WTC11 (cell line): Measurements from ENCODE around the gene KCNJ4. TPM values are rescaled to one million over a fixed set of nuclear protein-coding genes. Genes with fewer than 3 reads are reported as not detected.

ENCODE experiments used
- ATAC-seq: fragments of 200-7000 bp; cut with Tn5 transposase; 2 replicates; pipeline ENCODE4 v1.10.0; 2021; ENCODE audit warnings: mild to moderate bottlenecking, moderate library complexity
- CTCF ChIA-PET: fragments of 300-600 bp; sonication (Branson Sonifier 250); formaldehyde crosslinking; loops from one replicate; lab custom pipeline; 2021; ENCODE audit warnings: antibody characterized with exemption; lab: Charles Lee
- POLR2A ChIA-PET: fragments of 350-600 bp; sonication (Branson Sonifier 250); formaldehyde crosslinking; loops from one replicate; lab custom pipeline; 2021; ENCODE audit warnings: antibody characterized with exemption; lab: Charles Lee
- DNase-seq: peaks from one replicate; pipeline ENCODE4 v3.0.0; 2021; ENCODE audit warnings: low spot score
- H3K27ac Mint-ChIP-seq: 2 replicates; pipeline ENCODE4 v1.8.0; 2021; ENCODE audit warnings: mixed read lengths
- H3K27me3 Mint-ChIP-seq: 2 replicates; pipeline ENCODE4 v1.8.0; 2021; ENCODE audit warnings: low read depth, mild to moderate bottlenecking, moderate library complexity, mixed read lengths
- H3K36me3 Mint-ChIP-seq: 2 replicates; pipeline ENCODE4 v1.8.0; 2021; ENCODE audit warnings: mixed read lengths
- H3K4me1 Mint-ChIP-seq: 2 replicates; pipeline ENCODE4 v1.8.0; 2022; ENCODE audit warnings: mixed read lengths
- H3K4me3 Mint-ChIP-seq: 2 replicates; pipeline ENCODE4 v1.8.0; 2021; ENCODE audit warnings: mild to moderate bottlenecking, moderate library complexity, mixed read lengths
- H3K9me3 Mint-ChIP-seq: 2 replicates; pipeline ENCODE4 v1.8.0; 2021; ENCODE audit warnings: mixed read lengths
- CBFB ChIP-seq: sonication (generic); formaldehyde crosslinking; IDR thresholded peaks from 2 replicates; pipeline ENCODE4 v1.8.1; 2022; ENCODE audit warnings: mild to moderate bottlenecking, low read depth, missing genetic modification reagents
- GRHL2 ChIP-seq: fragments of 250-450 bp; sonication (Bioruptor Pico); IDR thresholded peaks from 2 replicates; pipeline ENCODE4 v1.8.0; 2022; ENCODE audit warnings: mild to moderate bottlenecking, moderate library complexity; ENCODE audit not compliant: insufficient replicate concordance, severe bottlenecking
- JUN ChIP-seq: sonication (generic); formaldehyde crosslinking; IDR thresholded peaks from 2 replicates; pipeline ENCODE4 v1.8.0; 2023; ENCODE audit warnings: mild to moderate bottlenecking, missing genetic modification reagents
- MYBL2 ChIP-seq: sonication (generic); formaldehyde crosslinking; IDR thresholded peaks from 2 replicates; pipeline ENCODE4 v1.8.1; 2023; ENCODE audit warnings: mild to moderate bottlenecking, moderate library complexity, missing genetic modification reagents
- NFE2L1 ChIP-seq: sonication (generic); formaldehyde crosslinking; IDR thresholded peaks from 2 replicates; pipeline ENCODE4 v1.8.1; 2023; ENCODE audit warnings: missing genetic modification reagents
- NFYB ChIP-seq: sonication (generic); formaldehyde crosslinking; conservative IDR thresholded peaks from 2 replicates; pipeline ENCODE4 v1.8.0; 2022; ENCODE audit warnings: low read depth, missing genetic modification reagents
- OVOL2 ChIP-seq: fragments of 250-450 bp; sonication (Bioruptor Pico); IDR thresholded peaks from 2 replicates; pipeline ENCODE4 v1.9.0; 2021; ENCODE audit warnings: mild to moderate bottlenecking, borderline replicate concordance
- RELA ChIP-seq: sonication (generic); formaldehyde crosslinking; IDR thresholded peaks from 2 replicates; pipeline ENCODE4 v1.8.1; 2022; ENCODE audit warnings: missing genetic modification reagents, mild to moderate bottlenecking, borderline replicate concordance
- RORB ChIP-seq: fragments of 250-450 bp; sonication (Bioruptor Pico); IDR thresholded peaks from 2 replicates; pipeline ENCODE4 v1.9.0; 2021; ENCODE audit warnings: mild to moderate bottlenecking
- SMAD3 ChIP-seq: sonication (generic); formaldehyde crosslinking; IDR thresholded peaks from 2 replicates; pipeline ENCODE4 v1.8.0; 2022; ENCODE audit warnings: missing genetic modification reagents, mild to moderate bottlenecking, borderline replicate concordance
- ZNF219 ChIP-seq: sonication (generic); formaldehyde crosslinking; IDR thresholded peaks from 2 replicates; pipeline ENCODE4 v1.8.0; 2023; ENCODE audit warnings: missing genetic modification reagents, mild to moderate bottlenecking, borderline replicate concordance
- ZNF396 ChIP-seq: fragments of 250-450 bp; sonication (Bioruptor Pico); IDR thresholded peaks from 2 replicates; pipeline ENCODE4 v1.8.0; 2021; ENCODE audit warnings: mild to moderate bottlenecking, moderate library complexity, borderline replicate concordance
- ZNF671 ChIP-seq: fragments of 250-450 bp; sonication (Bioruptor Pico); IDR thresholded peaks from 2 replicates; pipeline ENCODE4 v1.8.0; 2021; ENCODE audit warnings: mild to moderate bottlenecking
- total RNA-seq: library from RNA; stranded (reverse); gene quantifications from 3 replicates; pipeline ENCODE4 v1.2.3, GENCODE V29; 2021
- TF ChIP-seq, protein P1 (sequence below): sonication (generic); formaldehyde crosslinking; IDR thresholded peaks from 2 replicates; pipeline ENCODE4 v1.8.1; 2023; ENCODE audit warnings: mild to moderate bottlenecking, missing genetic modification reagents
- TF ChIP-seq, protein P2 (sequence below): fragments of 250-450 bp; sonication (Bioruptor Pico); IDR thresholded peaks from 2 replicates; pipeline ENCODE4 v1.9.0; 2021; ENCODE audit warnings: mild to moderate bottlenecking
- TF ChIP-seq, protein P3 (sequence below): fragments of 250-450 bp; sonication (Bioruptor Pico); IDR thresholded peaks from 2 replicates; pipeline ENCODE4 v2.1.2; 2022; ENCODE audit warnings: mild to moderate bottlenecking, moderate library complexity
- TF ChIP-seq, protein P4 (sequence below): sonication (generic); formaldehyde crosslinking; IDR thresholded peaks from 2 replicates; pipeline ENCODE4 v1.8.1; 2023; ENCODE audit warnings: mild to moderate bottlenecking, moderate library complexity, missing genetic modification reagents
- TF ChIP-seq, protein P5 (sequence below): sonication (generic); formaldehyde crosslinking; conservative IDR thresholded peaks from 2 replicates; pipeline ENCODE4 v1.8.1; 2022; ENCODE audit warnings: mild to moderate bottlenecking, missing genetic modification reagents
- TF ChIP-seq, protein P6 (sequence below): sonication (generic); formaldehyde crosslinking; IDR thresholded peaks from 2 replicates; pipeline ENCODE4 v1.8.0; 2023; ENCODE audit warnings: missing genetic modification reagents, mild to moderate bottlenecking, borderline replicate concordance
- TF ChIP-seq, protein P7 (sequence below): sonication (generic); formaldehyde crosslinking; IDR thresholded peaks from 2 replicates; pipeline ENCODE4 v1.8.1; 2022; ENCODE audit warnings: mild to moderate bottlenecking, missing genetic modification reagents, moderate library complexity, borderline replicate concordance
- TF ChIP-seq, protein P8 (sequence below): sonication (generic); formaldehyde crosslinking; IDR thresholded peaks from 2 replicates; pipeline ENCODE4 v1.8.1; 2022; ENCODE audit warnings: missing genetic modification reagents, borderline replicate concordance

KCNJ4 gene
- total RNA-seq, 1 experiment from 2014 or later, result 3.1 TPM

DNA sequence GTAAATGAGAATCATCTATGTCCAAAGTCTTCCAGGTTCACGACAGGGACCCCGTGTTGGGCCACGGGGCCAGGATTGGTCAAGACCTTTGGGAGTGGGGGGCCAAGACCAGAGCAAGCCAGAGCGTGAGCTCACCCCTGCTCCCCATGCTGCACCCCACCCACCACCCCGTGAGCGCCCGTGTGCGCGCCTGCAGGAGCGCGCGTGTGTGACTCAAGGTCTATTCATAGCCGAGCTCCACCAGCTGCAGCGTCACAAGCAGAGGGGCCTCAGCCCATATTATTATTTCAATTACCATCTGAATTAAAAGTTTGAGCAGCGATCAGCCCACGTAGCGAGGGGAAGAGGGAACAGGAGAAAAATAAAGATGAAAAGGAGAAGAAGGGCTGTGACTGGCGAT is 5.2 kb downstream of the KCNJ4 start:
- Mint-ChIP-seq H3K27ac (no peak overlapping the region), H3K4me1 (peaks cover 27% of the 10 kb centered on the region), H3K9me3 (no peaks in the 10 kb centered on the region), H3K4me3 (no peak overlapping the region), H3K36me3 (no peaks in the 10 kb centered on the region), H3K27me3 (peaks cover 38% of the 10 kb centered on the region)
- CTCF ChIA-PET, result interaction anchor here (0.8 to 1.0 kb wide), 2 partner anchors 11 to 15 kb away, joined by 3 to 5 read pairs; no protein-coding TSS in a partner anchor
- POLR2A ChIA-PET, result no interaction called here
- DNase-seq, result no peak
- no peak for ATAC-seq
- TF ChIP-seq MYBL2 (no peak), RELA (CRISPR knock-in tag) (no peak), ZNF396 (CRISPR knock-in tag) (no peak)
- TF ChIP-seq, protein P1, sequence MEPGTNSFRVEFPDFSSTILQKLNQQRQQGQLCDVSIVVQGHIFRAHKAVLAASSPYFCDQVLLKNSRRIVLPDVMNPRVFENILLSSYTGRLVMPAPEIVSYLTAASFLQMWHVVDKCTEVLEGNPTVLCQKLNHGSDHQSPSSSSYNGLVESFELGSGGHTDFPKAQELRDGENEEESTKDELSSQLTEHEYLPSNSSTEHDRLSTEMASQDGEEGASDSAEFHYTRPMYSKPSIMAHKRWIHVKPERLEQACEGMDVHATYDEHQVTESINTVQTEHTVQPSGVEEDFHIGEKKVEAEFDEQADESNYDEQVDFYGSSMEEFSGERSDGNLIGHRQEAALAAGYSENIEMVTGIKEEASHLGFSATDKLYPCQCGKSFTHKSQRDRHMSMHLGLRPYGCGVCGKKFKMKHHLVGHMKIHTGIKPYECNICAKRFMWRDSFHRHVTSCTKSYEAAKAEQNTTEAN, result no peak
- TF ChIP-seq, protein P2, sequence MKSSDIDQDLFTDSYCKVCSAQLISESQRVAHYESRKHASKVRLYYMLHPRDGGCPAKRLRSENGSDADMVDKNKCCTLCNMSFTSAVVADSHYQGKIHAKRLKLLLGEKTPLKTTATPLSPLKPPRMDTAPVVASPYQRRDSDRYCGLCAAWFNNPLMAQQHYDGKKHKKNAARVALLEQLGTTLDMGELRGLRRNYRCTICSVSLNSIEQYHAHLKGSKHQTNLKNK, result no peak
- TF ChIP-seq, protein P3, sequence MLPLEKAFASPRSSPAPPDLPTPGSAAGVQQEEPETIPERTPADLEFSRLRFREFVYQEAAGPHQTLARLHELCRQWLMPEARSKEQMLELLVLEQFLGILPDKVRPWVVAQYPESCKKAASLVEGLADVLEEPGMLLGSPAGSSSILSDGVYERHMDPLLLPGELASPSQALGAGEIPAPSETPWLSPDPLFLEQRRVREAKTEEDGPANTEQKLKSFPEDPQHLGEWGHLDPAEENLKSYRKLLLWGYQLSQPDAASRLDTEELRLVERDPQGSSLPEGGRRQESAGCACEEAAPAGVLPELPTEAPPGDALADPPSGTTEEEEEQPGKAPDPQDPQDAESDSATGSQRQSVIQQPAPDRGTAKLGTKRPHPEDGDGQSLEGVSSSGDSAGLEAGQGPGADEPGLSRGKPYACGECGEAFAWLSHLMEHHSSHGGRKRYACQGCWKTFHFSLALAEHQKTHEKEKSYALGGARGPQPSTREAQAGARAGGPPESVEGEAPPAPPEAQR (CRISPR knock-in tag), result no peak
- TF ChIP-seq, protein P4, sequence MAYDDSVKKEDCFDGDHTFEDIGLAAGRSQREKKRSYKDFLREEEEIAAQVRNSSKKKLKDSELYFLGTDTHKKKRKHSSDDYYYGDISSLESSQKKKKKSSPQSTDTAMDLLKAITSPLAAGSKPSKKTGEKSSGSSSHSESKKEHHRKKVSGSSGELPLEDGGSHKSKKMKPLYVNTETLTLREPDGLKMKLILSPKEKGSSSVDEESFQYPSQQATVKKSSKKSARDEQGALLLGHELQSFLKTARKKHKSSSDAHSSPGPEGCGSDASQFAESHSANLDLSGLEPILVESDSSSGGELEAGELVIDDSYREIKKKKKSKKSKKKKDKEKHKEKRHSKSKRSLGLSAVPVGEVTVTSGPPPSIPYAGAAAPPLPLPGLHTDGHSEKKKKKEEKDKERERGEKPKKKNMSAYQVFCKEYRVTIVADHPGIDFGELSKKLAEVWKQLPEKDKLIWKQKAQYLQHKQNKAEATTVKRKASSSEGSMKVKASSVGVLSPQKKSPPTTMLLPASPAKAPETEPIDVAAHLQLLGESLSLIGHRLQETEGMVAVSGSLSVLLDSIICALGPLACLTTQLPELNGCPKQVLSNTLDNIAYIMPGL, result no peak
- TF ChIP-seq, protein P5, sequence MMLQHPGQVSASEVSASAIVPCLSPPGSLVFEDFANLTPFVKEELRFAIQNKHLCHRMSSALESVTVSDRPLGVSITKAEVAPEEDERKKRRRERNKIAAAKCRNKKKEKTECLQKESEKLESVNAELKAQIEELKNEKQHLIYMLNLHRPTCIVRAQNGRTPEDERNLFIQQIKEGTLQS (CRISPR knock-in tag), result no peak

DNA sequence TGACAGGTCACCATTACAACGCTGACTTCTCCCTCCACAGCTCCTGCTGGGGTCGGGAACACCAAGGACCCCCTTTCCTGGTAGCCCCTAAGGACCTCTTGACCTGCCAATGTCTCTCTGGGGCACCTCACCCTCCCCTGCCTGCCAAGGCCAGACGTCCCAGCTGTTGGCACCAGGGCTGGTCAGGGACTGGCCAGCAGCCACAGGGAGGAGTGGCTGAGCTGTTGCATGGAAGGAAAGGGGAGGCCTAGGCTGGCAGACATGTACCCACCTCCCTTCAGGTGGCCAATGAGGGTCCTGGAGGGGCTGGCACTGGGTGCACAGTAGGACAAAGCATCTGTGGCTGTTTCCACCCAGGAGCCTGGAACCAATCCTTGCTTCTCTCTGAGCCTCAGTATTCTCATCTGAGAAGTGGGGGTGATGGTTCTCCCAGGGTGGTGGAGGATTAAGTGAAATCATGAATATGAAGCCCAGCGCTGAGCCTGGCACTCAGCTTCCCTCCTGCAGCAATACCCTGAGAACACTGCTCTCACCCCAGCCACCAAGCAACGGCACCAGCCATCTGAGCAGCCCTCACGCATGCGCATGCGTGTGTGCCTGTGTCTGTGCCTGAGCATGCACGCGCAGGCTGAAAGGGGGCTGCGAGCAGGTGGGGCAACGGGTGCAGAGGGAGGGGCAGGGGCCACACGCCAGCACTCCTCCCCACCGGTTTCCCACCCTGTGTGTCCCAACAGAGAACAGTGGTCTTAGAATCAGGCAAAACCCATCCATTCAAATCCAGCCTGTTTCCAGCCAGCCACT is 5.9 kb downstream of the KCNJ4 start:
- ChIA-PET CTCF (interaction anchor here (0.9 to 4.6 kb wide), 4 partner anchors 14 to 397 kb away, joined by 4 to 54 read pairs (median 4); no protein-coding TSS in a partner anchor), POLR2A (no interaction called here)
- Mint-ChIP-seq H3K4me1 (peaks cover 23% of the 10 kb centered on the region), H3K36me3 (no peaks in the 10 kb centered on the region), H3K9me3 (no peaks in the 10 kb centered on the region), H3K27ac (no peak overlapping the region), H3K4me3 (no peak overlapping the region), H3K27me3 (peaks cover 33% of the 10 kb centered on the region)
- DNase-seq (no peak), ATAC-seq (no peak)
- TF ChIP-seq GRHL2 (CRISPR knock-in tag) (no peak), JUN (CRISPR knock-in tag) (no peak), NFE2L1 (CRISPR knock-in tag) (no peak), CBFB (CRISPR knock-in tag) (no peak), RORB (CRISPR knock-in tag) (no peak), ZNF671 (no peak), ZNF219 (CRISPR knock-in tag) (no peak), OVOL2 (CRISPR knock-in tag) (no peak), SMAD3 (no peak), NFYB (CRISPR knock-in tag) (no peak), RELA (CRISPR knock-in tag) (no peak)
- TF ChIP-seq, protein P6, sequence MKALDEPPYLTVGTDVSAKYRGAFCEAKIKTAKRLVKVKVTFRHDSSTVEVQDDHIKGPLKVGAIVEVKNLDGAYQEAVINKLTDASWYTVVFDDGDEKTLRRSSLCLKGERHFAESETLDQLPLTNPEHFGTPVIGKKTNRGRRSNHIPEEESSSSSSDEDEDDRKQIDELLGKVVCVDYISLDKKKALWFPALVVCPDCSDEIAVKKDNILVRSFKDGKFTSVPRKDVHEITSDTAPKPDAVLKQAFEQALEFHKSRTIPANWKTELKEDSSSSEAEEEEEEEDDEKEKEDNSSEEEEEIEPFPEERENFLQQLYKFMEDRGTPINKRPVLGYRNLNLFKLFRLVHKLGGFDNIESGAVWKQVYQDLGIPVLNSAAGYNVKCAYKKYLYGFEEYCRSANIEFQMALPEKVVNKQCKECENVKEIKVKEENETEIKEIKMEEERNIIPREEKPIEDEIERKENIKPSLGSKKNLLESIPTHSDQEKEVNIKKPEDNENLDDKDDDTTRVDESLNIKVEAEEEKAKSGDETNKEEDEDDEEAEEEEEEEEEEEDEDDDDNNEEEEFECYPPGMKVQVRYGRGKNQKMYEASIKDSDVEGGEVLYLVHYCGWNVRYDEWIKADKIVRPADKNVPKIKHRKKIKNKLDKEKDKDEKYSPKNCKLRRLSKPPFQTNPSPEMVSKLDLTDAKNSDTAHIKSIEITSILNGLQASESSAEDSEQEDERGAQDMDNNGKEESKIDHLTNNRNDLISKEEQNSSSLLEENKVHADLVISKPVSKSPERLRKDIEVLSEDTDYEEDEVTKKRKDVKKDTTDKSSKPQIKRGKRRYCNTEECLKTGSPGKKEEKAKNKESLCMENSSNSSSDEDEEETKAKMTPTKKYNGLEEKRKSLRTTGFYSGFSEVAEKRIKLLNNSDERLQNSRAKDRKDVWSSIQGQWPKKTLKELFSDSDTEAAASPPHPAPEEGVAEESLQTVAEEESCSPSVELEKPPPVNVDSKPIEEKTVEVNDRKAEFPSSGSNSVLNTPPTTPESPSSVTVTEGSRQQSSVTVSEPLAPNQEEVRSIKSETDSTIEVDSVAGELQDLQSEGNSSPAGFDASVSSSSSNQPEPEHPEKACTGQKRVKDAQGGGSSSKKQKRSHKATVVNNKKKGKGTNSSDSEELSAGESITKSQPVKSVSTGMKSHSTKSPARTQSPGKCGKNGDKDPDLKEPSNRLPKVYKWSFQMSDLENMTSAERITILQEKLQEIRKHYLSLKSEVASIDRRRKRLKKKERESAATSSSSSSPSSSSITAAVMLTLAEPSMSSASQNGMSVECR, result no peak
- TF ChIP-seq, protein P7, sequence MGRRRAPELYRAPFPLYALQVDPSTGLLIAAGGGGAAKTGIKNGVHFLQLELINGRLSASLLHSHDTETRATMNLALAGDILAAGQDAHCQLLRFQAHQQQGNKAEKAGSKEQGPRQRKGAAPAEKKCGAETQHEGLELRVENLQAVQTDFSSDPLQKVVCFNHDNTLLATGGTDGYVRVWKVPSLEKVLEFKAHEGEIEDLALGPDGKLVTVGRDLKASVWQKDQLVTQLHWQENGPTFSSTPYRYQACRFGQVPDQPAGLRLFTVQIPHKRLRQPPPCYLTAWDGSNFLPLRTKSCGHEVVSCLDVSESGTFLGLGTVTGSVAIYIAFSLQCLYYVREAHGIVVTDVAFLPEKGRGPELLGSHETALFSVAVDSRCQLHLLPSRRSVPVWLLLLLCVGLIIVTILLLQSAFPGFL, result no peak
- TF ChIP-seq, protein P8, sequence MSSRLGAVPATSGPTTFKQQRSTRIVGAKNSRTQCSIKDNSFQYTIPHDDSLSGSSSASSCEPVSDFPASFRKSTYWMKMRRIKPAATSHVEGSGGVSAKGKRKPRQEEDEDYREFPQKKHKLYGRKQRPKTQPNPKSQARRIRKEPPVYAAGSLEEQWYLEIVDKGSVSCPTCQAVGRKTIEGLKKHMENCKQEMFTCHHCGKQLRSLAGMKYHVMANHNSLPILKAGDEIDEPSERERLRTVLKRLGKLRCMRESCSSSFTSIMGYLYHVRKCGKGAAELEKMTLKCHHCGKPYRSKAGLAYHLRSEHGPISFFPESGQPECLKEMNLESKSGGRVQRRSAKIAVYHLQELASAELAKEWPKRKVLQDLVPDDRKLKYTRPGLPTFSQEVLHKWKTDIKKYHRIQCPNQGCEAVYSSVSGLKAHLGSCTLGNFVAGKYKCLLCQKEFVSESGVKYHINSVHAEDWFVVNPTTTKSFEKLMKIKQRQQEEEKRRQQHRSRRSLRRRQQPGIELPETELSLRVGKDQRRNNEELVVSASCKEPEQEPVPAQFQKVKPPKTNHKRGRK (CRISPR knock-in tag), result no peak
